ENCODE data around the gene CDH4.

CDH4 gene

DNA sequence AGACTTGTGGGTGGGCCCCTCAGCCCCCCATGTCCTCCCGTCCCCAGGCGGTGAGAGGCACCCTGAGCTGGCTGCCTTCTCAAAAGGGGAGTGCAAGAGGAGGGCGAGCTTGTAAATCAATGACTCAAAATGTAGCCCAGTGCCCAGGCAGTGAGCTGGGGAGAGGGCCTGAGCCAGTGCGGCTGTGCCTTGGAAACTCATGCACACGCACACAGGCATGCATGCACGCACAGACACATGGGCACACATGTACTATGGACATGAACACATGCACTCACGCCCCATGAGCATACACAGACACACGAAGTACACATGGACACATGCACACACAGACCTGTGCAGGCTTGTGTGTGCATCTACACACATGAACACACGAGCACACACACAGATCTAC lies 680.1 kb downstream of the CDH4 start:
- no peak for TF ChIP-seq MAX (IDR thresholded peaks at IDR 0.05)

- TF ChIP-seq TAF1 (IDR thresholded peaks at IDR 0.05; ENCODE audit: low read depth) = no peak
- TF ChIP-seq NFIC (IDR thresholded peaks at IDR 0.05) = no peak
- TF ChIP-seq CREB1 (IDR thresholded peaks at IDR 0.05; ENCODE audit: low read depth) = no peak
- no peak for TF ChIP-seq MAX (IDR thresholded peaks at IDR 0.05)
Observed at GRCh38 chr20:61932711-61933480, 680.8 kb downstream of the CDH4 start.

DNA sequence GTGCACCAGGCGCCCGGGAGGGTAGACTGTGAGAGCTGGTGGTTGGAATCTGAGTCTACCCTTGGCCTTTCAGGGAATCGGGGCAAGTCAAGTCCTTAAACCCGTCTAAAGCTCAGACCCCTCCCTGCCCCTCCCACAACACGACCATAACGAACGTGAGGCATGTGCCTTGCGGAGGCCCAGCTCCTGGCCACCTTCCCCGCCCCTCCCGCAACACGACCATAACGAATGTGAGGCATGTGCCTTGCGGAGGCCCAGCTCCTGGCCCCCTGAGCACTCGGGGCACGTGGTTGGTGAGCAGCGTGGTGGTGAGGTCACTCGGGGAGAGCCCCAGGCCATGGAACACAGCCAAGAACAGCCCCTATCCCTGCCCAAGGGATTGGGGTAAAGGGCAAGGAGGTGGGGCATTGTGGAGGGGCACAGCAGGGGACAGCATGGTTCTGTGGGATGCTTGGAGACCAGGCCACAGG lies 681.5 kb downstream of the CDH4 start:
- TF ChIP-seq, protein P1, sequence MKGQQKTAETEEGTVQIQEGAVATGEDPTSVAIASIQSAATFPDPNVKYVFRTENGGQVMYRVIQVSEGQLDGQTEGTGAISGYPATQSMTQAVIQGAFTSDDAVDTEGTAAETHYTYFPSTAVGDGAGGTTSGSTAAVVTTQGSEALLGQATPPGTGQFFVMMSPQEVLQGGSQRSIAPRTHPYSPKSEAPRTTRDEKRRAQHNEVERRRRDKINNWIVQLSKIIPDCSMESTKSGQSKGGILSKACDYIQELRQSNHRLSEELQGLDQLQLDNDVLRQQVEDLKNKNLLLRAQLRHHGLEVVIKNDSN (IDR thresholded peaks at IDR 0.05) = no peak
- TF ChIP-seq RAD21 (IDR thresholded peaks at IDR 0.05; ENCODE audit: low read depth) (no peak), MAX (IDR thresholded peaks at IDR 0.05) (no peak), FOXM1 (IDR thresholded peaks at IDR 0.05; ENCODE audit: borderline replicate concordance, low read depth) (no peak), CEBPB (IDR thresholded peaks at IDR 0.05) (no peak)

DNA sequence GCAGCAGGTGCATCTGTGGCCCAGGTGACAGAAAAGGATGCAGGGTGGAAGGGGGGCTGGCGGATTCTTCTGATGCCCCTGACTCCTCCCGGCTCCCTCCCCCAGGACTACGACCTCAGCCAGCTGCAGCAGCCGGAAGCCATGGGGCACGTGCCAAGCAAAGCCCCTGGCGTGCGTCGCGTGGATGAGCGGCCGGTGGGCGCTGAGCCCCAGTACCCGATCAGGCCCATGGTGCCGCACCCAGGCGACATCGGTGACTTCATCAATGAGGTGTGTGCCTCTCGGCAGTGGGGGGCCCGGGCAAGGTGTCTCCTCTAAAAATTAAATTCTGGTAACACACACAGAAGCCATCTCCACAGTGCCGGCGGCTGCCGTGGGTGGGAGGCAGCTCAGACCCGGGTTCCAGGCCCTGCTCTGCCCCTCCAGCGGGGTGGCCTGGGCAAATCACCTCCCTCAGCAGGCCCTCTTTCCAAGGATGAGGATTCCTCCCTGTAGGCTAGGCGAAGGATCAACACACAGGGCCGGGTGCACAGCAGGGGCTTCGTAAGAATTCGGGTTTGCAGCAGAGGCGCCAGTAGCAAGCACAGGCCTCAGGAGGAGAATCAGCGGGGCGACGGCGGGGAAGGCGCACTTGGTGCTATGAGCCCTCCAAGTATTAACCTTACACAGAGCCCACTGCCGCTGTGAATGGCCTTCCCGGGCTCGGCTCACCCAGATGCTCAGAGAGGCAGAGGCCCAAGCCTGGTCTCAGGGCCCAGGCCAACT lies 682.1 kb downstream of the CDH4 start:
- TF ChIP-seq EGR1 (IDR thresholded peaks at IDR 0.05) (no peak), YY1 (IDR thresholded peaks at IDR 0.05; ENCODE audit: low read depth) (no peak), TEAD4 (IDR thresholded peaks at IDR 0.05) (no peak), MAX (IDR thresholded peaks at IDR 0.05) (no peak), FOXM1 (IDR thresholded peaks at IDR 0.05; ENCODE audit: borderline replicate concordance, low read depth) (no peak), NFIC (IDR thresholded peaks at IDR 0.05) (no peak), TAF1 (IDR thresholded peaks at IDR 0.05; ENCODE audit: low read depth) (no peak), TCF12 (IDR thresholded peaks at IDR 0.05; ENCODE audit: low read depth) (no peak), CREB1 (IDR thresholded peaks at IDR 0.05; ENCODE audit: low read depth) (no peak), EP300 (IDR thresholded peaks at IDR 0.05; ENCODE audit: borderline replicate concordance) (no peak), ZBTB7A (IDR thresholded peaks at IDR 0.05; ENCODE audit: low read depth) (no peak), CEBPB (IDR thresholded peaks at IDR 0.05) (no peak), RAD21 (IDR thresholded peaks at IDR 0.05; ENCODE audit: low read depth) (no peak)
- TF ChIP-seq, protein P1 (IDR thresholded peaks at IDR 0.05) = no peak
- TF ChIP-seq, protein P2, sequence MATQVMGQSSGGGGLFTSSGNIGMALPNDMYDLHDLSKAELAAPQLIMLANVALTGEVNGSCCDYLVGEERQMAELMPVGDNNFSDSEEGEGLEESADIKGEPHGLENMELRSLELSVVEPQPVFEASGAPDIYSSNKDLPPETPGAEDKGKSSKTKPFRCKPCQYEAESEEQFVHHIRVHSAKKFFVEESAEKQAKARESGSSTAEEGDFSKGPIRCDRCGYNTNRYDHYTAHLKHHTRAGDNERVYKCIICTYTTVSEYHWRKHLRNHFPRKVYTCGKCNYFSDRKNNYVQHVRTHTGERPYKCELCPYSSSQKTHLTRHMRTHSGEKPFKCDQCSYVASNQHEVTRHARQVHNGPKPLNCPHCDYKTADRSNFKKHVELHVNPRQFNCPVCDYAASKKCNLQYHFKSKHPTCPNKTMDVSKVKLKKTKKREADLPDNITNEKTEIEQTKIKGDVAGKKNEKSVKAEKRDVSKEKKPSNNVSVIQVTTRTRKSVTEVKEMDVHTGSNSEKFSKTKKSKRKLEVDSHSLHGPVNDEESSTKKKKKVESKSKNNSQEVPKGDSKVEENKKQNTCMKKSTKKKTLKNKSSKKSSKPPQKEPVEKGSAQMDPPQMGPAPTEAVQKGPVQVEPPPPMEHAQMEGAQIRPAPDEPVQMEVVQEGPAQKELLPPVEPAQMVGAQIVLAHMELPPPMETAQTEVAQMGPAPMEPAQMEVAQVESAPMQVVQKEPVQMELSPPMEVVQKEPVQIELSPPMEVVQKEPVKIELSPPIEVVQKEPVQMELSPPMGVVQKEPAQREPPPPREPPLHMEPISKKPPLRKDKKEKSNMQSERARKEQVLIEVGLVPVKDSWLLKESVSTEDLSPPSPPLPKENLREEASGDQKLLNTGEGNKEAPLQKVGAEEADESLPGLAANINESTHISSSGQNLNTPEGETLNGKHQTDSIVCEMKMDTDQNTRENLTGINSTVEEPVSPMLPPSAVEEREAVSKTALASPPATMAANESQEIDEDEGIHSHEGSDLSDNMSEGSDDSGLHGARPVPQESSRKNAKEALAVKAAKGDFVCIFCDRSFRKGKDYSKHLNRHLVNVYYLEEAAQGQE (IDR thresholded peaks at IDR 0.05; ENCODE audit: low read depth) = no peak

DNA sequence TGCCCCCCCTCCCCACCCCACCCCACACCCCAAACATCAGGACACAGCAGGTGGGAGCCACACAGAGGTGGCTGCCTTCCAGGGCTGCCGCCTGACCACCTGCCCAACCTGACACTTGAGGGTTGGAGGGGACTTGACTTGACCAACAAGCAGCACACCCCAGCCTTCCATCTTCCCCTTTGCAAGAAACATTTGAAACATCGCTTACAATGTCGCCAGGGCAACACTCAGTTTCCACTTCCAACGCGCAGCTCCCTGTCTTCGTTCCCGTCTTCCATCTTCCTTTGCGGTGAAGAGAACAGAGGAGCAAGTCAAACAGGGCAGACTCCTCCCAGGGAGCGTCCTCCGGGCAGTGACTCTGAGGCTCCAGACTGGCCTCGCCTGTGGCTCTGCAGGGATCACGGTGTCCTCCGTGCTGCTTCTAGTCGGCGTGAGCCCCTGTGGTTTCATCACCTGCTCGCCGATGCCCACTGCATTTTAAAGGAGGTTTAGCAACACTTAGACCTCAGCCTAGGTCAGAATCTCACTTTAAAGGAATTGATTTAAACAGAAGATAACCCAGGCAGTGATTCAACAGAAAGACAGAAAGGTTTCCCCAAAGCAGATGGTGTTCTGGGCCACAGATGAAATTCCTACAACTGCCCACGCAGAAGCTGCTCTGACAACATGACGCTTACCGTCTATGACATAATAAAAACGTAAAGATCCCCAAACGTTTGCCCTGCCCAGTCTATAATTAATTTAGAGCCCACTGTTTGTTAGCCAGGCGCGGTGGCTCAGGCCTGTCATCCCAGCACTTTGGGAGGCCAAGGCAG lies 682.9 kb downstream of the CDH4 start:
- TF ChIP-seq MAX (IDR thresholded peaks at IDR 0.05) = no peak

DNA sequence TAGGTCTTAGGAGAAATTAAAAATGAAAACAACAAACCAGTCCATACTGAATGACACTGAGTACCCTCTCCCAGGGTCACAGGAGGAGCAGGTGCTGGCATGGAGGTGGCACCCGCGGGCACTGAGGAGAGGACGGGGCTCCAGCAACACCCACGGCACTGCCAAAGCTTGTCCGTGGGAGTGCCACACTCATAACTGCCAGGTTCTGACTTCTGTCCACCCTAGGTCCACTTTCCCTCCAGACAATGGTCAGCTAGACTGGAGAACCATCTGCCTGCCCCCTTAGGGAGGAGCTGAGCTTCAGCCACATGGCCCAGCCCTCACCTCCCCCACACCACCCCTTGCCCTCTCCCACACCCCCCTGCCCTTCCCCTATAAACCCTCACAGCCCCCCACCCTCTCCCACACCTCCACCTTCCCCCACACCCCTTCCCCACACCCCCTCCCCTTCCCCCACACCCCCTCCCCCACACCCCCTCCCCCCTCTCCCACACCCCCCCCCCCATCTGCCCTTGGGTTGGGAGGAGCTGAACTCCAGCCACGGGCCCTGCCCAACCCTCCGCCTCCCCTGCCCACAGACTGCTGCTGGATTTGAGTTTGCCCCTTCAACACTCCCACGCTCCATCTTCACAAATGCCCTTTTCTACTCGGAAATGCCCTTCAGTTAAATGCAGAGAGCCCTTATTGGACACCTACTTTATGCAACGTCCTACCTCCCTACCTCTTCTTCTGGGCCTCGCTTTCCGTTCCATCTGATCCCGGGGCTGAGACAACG lies 684.1 kb downstream of the CDH4 start:
- no peak for TF ChIP-seq MAX (IDR thresholded peaks at IDR 0.05)
- no peak for TF ChIP-seq TAF1 (IDR thresholded peaks at IDR 0.05; ENCODE audit: low read depth)

Data from Ishikawa (cell line).